Measurements from ENCODE around the gene ASIC4. TPM values are rescaled to one million over a fixed set of nuclear protein-coding genes. Genes with fewer than 3 reads are reported as not detected.

ASIC4 gene
- total and polyA plus RNA-seq, 12 donors = 0.15 to 16.3 (median 1.1) TPM; not detected in 4

GRCh38 chr2:219509780-219510511 lies 4.3 kb upstream of the ASIC4 start:
- Histone ChIP-seq H3K27me3 (peaks cover 25% of the 10 kb centered on the region), H3K4me1 (replicated peaks in 1 of 2) (peaks cover 0 to 6% of the 10 kb centered on the region in 2 donors), H3K27ac (no peak overlapping the region), H3K4me3 (peak overlapping the region in 1 of 4 donors; percentile 34), H3K9me3 (replicated peaks in 1 of 3) (no peaks in the 10 kb centered on the region), H3K36me3 (replicated peaks in 1 of 2) (peaks cover 0 to 18% of the 10 kb centered on the region in 2 donors)
- TF ChIP-seq CTCF (IDR thresholded peaks at IDR 0.05) = peak; percentile 45 to 63 (median 54)
- TF ChIP-seq POLR2A (IDR thresholded peaks at IDR 0.05) = no peak
- 1 to 5% (median 1%) methylated on average over 20 to 26 of the region's 26 CpGs for WGBS, 4 donors
- DNase-seq = peak; percentile 36 to 82 (median 54)
- intact Hi-C loops (cut with DNase I) = no loop called here

GRCh38 chr2:219510512-219511135 lies 3.7 kb upstream of the ASIC4 start:
- H3K27me3 ChIP-seq = peaks cover 27% of the 10 kb centered on the region
- H3K4me3 ChIP-seq = no peak overlapping the region
- peaks cover 0 to 12% of the 10 kb centered on the region in 2 donors for H3K36me3 ChIP-seq (replicated peaks in 1 of 2)
- H3K27ac ChIP-seq = no peak overlapping the region
- WGBS, 4 donors = 10 to 27% (median 14%) methylated on average over 5 to 22 of the region's 22 CpGs
- DNase-seq = no peak
- no peaks in the 10 kb centered on the region for H3K9me3 ChIP-seq (replicated peaks in 1 of 3)
- intact Hi-C loops (cut with DNase I) = no loop called here
- H3K4me1 ChIP-seq (replicated peaks in 1 of 2) = peaks cover 0 to 6% of the 10 kb centered on the region in 2 donors
- TF ChIP-seq CTCF (IDR thresholded peaks at IDR 0.05) (no peak), POLR2A (IDR thresholded peaks at IDR 0.05) (no peak)

- Histone ChIP-seq H3K36me3 (replicated peaks in 1 of 2) (peaks cover 0 to under 1% of the 10 kb centered on the region in 2 donors), H3K9me3 (replicated peaks in 1 of 3) (no peaks in the 10 kb centered on the region), H3K27me3 (peaks cover 31% of the 10 kb centered on the region), H3K27ac (peak overlapping the region in 1 of 5 donors; percentile 3), H3K4me3 (no peak overlapping the region), H3K4me1 (replicated peaks in 1 of 2) (peaks cover 0 to 6% of the 10 kb centered on the region in 2 donors)
- WGBS, 4 donors = 22 to 32% (median 27%) methylated on average over 7 to 15 of the region's 15 CpGs
- intact Hi-C loops (cut with DNase I) = no loop called here
- TF ChIP-seq POLR2A (IDR thresholded peaks at IDR 0.05) = no peak
- no peak for TF ChIP-seq CTCF (IDR thresholded peaks at IDR 0.05)
- no peak for DNase-seq
Observed at GRCh38 chr2:219511547-219512325, 2.5 kb upstream of the ASIC4 start.

Data from adrenal gland (tissue), 12 donors.